C4-2B (cell line): Measurements from ENCODE around the gene TSFM.

Experiments used
- ZFX ChIP-seq: fragments of 450-650 bp; IDR thresholded peaks from 2 replicates; pipeline ENCODE4 v1.6.1; 2017
- TF ChIP-seq, protein P1 (sequence below): fragments of 450-650 bp; conservative IDR thresholded peaks from 2 replicates; pipeline ENCODE4 v1.5.1; 2017; ENCODE audit warnings: mild to moderate bottlenecking

DNA sequence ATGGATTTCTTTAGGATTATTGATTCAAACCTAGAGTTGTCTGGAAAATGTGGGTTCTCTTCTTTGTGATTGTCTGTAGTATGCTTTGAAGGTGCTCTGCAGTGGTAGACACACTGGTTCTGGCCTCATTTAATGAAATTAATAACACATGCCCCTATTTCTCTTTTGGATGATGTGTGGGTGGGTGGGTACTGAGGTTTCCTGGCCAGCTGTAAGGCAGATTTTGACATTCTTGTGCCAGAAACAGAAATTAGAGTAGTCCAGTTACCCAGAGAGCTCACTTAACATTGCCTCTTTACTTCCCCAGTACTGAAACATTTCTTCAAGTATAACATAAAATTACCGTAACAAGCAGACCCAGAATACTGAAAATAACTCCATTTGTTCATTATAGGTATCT is 14.4 kb downstream of the TSFM start:
- TF ChIP-seq, protein P1, sequence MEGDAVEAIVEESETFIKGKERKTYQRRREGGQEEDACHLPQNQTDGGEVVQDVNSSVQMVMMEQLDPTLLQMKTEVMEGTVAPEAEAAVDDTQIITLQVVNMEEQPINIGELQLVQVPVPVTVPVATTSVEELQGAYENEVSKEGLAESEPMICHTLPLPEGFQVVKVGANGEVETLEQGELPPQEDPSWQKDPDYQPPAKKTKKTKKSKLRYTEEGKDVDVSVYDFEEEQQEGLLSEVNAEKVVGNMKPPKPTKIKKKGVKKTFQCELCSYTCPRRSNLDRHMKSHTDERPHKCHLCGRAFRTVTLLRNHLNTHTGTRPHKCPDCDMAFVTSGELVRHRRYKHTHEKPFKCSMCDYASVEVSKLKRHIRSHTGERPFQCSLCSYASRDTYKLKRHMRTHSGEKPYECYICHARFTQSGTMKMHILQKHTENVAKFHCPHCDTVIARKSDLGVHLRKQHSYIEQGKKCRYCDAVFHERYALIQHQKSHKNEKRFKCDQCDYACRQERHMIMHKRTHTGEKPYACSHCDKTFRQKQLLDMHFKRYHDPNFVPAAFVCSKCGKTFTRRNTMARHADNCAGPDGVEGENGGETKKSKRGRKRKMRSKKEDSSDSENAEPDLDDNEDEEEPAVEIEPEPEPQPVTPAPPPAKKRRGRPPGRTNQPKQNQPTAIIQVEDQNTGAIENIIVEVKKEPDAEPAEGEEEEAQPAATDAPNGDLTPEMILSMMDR = no peak
- no peak for TF ChIP-seq ZFX
